HS-27A (cell line): ENCODE data around the gene TRAF3IP1.

Source experiments
- DNase-seq: peaks from one replicate; pipeline ENCODE4 v3.0.0-alpha.2; 2012; ENCODE audit warnings: low read depth, missing footprints

TRAF3IP1 gene

DNA sequence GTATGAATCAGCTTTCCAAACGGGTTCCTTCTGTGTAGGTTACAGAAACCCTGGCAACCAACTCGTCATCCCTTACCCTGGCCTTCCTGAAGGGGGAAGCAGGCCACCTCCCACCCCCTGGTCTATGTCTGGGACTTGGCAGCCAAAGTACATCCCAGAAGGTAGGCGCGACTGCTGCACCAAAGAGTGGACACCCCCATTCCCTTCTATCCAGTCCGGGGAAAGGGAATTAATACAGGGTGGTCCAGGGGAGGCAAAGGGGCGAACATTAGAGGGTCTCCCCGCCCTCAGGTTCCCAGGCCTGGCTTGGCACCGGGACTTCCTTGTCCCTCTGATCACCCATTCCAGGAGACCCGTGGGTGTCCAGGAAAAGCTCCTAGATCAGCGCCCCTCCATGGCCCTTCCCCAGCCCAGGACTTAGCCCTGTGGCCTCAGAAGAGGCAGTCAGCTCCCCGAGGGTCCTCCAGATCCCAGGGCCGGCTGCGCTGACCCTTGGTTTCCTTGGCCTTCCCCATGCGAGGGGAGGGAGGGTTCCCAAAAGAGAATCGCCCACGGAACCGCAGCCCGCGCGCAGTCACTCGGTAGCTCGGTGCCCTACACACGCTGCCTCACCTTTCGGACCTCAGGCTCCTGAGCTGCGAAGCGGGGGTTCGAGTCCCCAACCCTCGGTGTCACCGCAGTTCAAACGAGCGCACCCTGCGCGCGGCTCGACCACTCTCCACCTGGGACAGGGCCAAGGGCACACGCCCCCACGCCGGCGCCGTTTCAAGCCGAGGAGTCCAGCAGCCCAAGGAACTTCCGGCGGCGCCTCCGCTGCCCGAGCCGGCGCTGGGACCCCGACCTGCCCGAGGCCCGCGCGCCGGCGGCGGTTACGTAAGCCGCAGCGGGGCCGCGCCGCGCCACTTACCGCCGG is 32.3 kb upstream of the TRAF3IP1 start, which contains the start of gene PER2:
TSS of gene PER2 (minus strand) at position 874 of the 913 bp plus-strand sequence. CDS start 10,674 bp downstream, outside the sequence.
- no peak for DNase-seq

DNA sequence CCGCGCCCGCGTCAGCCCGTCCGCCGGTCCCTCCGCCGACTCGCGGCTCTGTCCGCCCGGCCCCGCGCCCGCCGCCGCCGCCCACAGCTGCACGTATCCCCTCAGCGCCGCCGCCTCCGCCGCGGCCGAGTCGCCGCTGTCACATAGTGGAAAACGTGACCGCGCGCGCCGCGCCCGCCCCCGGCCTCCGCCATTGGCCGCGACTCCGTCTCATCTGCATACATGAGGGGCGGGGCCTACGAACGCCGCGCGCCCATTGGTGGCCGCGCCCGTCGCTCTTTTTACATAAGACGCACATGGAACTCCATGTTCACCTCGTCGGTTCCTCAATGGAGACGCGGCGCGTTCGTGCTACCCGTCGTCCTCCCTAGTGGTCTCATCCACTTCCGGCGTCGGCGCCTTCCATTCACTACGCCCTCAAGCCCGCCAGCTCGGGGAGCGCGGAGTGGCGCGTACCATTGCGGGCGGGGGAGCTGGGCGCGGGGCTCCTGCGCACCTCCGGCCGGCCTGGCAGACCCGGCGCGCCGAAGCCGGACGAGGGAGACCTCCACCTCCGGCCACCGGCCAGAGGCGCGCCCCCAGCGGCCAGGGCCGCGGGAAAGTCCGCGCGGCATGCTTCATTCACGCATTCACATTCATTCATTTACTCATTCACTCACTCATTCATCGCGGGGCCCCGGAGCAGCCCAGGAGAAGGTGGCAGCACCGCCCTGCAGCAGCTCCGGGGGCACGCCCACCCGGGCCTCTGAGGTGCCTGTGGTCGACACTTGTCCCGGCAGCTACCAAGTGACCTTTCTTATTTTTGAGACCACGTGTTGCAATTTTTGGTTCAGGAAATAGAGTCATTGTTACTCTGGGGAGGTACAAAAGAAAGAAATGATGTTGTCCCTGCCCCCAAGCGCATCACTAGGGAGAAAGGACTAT is 31.4 kb upstream of the TRAF3IP1 start:
- peak; percentile 40 for DNase-seq

DNA sequence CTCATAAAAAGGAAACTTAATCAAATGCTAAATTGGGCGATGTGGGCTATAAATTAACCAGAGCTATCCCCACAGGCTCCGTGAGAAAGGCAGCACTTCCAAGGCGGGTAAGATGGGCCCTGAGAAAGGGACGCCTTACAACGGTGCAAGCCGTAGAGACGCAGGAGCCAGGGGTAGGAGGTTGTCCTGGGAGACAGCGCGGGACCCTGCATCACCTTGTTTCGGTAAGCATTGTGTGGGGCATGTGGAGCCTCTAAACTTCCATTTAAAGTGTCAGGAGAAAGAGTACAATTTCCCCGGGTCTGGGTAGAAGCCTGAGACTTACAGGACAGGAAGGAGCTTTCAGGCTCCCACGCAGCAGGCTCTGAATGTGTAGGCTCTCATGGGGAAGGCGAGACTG is 30.7 kb upstream of the TRAF3IP1 start:
- no peak for DNase-seq

DNA sequence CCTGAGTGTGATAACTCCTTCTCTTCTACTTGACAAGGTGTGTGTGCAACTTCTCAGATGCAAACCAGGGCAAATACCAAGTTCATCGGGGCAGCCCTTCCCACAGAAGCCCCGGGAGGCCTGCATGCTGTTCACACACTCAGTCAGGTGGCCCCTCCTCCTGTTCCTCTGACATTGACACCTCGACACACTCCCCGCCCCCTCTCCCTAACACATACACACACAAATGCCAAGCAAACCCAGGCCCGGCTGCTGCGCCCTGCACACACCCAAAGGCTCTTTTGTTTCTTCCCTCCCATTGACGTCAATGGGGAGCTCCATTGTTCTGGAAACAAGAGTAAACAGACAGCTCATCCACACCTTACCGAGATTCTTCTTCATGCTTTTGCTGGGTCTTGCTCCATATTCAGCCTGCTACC is 30.2 kb upstream of the TRAF3IP1 start:
- DNase-seq = no peak

DNA sequence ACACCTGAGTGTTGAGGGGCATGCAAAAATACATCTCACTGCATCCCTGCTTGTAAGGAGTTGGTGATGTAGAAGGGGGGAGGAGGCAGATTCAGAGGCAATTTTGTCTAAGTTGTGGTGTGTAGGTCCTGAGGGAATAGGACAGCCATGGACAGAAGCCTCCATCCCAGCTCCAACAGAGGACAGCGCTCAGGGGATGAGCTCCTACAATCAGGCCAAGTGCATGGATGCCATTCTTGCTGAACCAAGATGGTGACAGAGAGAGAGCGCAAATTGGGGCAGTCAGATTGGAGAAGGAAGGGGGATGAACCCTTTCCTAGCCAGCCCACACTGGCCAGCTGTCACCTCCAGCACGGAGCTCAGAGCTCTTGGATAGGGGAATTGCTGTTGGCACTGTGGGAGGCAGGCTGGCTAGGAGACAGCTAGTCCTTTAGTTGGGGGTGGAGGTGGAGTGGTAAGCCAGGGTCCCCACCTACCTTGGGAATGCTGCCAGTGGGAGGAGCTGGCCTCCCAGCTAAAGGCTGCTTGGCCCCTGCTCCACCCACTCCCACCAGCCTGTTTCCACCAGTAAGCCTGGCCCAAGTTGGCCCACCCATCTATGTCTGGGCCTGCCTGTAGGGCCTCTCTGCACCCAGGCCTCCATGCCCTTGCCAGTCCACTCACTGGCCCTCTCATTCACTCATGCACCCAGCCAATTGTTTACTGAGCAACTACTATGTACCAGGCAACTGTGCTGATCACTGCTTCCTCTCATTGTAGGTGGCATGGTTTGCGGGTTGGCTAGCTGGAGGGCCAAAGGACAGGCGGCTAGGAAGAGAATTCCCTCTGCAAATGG is 29.4 kb upstream of the TRAF3IP1 start:
- no peak for DNase-seq

DNA sequence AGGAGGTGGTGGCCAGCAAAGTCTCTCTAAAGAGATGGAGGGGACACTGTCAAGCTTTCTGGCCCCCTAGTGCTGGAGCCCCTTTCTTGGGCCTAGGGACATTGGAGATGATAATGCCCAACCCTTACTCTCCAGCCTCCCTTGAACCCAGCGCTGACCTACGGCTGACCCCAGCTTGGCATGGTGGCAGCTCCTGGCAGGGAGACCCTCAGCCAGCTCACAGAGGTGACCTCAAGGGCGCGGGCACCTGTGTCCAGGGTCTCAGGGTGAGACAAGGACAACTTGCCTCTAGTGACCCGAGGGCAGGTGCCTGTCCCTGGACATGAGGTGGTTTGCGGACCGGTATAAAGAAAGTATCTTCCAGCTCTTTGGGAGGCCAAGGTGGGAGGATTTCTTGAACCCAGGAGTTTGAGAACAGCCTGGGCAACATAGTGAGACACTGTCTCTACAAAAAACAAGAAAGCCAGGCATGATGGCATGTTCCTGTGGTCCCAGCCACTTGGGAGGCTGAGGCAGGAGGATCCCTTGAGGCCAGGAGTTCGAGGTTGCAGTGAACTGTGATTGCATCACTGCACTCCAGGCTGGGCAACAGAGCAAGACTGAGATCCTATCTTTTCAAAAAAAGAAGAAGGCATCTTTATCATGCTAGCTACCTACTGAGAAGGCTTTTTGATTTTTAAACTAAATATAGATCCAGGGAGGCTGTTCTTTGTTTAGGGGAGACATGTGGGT is 28.6 kb upstream of the TRAF3IP1 start:
- no peak for DNase-seq

DNA sequence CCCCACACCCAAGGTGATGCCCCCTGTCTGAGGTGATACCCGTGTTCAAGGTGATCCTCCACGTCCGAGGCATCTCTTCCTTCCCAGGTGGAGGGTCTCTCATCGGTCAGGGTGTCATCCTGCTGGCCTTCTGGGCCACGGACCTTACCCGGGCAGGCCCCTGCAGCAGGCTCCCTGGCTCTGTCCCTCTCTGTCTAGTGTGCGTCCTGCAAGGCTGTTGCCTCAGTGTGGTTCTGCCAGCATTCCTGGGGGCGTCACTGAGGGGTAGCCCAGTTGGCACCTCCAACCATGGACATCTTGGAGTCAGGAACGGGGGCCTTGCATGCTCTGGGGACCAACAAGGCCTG is 26.3 kb upstream of the TRAF3IP1 start:
- DNase-seq = no peak

DNA sequence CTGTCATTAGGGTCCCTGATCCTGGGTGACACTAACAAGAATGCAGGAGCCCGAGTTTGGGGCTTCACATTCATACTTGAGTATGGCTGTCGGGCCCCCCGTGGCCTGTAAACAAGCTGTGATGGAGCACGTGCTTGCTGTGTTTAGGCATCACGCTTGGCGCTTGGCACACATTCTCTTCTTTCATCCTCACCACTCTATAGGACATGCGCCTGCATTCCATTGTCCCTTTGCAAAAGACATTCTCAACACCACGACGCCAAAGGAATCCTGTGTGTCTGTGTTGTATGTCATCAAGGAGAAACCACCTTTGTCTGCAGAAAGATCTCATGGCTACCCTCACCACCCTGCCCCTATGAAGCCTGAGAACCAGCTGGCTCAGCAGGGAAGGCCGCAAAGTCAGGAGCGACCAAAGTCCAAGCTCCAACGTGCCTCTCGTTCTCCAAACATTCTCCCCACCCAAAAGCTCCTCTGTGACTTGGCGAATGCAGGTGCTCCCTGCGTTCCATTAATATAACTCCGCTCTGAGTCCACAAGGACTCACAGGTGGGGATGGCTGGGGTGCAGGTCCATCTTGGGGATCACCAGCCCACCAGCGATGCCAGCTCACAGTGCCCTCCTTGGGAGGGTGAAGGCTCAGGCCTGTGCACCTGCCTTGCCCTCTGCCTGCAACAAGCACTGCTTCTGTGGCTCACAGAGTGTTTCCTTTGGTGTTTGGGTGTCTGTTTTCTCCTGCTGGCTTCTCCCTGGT is 25.8 kb upstream of the TRAF3IP1 start:
- no peak for DNase-seq

DNA sequence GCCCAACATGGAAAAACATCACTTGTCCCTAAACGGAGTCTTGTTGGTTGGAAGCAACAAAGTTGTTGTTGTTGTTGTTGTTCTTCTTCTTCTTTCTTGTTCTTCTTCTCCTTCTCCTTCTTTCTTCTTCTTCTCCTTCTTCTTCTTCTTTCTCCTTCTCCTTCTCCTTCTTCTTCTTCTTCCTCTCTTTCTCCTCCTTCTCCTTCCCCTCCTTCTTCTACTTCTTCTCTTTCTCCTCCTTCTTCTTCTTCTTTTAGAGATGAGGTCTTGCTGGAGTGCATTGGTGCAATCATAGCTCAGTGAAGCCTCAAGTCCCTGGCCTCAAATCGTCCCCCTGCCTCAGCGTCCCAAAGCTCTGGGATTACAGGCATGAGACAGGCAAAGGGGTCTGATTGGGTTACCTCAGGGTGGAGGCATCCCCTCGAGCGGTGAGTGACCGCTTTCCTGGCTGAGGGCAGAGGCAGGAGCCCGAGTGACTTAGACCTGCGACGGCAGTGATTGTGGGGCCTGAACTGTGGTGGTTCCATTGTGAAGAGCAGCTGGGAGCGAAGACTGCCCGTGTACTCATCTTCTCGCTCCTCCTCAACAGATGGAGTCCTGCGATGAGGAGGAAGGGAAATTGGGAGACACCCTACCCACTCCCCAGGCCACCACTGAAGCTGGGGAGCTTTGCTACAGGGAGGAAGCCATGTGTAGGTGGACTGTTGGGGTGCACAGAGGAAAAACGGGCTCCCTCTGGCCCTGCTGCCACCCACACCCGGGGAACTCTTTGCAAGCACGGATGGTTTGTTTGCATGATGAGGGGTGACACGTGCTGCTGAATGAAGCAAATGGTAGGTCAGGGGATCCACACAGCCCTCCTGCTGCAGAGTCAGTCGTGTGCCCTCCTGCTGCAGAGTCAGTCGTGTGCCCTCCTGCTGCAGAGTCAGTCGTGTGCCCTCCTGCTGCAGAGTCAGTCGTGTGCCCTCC is 24.9 kb upstream of the TRAF3IP1 start:
- no peak for DNase-seq

DNA sequence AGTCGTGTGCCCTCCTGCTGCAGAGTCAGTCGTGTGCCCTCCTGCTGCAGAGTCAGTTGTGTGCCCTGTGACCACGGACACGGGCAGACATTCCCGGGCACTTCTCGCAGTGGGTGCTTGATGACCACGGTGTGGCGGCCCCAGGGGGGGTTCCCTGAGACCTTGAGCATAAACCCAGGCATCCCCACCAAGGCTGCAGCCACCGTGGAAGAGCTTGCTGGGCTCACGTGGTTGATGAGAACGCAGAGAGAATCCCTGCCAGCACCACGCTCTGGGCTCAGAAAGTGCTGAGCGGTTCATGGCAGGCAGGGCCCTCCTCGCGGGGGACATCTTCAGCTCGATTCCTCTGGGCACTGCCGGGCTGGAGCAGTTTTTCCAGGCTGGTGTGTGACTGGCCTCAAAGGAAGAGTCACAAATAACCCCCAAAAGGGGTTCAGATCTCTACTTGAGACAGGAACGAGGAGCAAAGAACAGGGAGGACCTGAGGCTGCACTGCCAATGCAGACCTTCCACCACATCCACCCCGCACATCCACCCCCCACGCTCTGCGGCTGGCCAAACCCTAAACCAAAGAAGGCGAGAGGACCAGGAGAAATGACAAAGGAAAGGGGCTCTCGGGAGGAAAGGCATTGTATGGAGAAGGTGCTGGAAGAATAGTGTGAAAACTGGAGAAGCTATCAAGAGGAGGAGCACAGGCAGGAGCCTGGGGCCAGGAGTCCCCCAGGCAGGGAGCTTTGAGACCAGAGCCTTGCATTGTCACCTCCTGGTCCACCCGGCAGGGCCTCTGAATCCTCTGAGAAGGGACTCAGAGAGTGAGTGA is 23.5 kb upstream of the TRAF3IP1 start:
- no peak for DNase-seq

DNA sequence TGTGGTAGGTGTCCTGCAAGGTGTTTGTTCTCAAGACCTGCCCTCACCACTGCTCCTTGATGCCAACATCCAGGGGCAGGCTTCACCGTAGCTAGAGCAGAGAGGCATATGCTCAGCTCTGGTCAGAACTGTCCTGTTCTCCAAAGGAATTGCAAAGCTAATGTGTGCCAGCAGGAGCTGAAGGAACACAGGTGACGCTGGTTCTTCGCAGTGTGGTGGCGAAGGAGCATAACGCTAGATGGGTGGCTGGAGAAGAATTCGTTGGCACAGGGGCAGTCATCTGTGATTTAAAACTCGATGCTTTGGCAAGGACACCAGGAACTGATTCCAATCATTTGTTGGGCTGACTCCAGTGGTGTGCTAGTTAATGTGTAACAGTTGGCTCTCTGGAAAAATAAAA is 20.5 kb upstream of the TRAF3IP1 start:
- no peak for DNase-seq

DNA sequence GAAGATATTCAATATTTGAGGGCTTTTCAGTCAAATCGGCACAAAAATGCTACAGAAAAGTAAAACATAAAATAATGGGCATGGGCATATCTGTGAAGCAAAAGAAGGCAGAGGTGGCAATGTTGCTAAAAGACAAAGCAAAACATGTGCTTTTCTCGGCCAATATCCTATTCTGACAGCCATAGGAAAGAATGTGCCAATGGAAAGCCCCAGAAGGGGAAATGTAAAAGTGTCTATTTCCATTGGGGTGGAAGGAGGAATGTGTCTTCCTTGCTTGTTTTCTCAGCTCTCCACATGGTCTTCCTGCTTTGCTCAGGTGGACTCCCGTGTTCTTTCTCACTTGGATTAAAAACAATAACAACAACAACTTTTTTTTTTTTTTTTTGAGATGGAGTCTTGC is 18.2 kb upstream of the TRAF3IP1 start:
- no peak for DNase-seq

DNA sequence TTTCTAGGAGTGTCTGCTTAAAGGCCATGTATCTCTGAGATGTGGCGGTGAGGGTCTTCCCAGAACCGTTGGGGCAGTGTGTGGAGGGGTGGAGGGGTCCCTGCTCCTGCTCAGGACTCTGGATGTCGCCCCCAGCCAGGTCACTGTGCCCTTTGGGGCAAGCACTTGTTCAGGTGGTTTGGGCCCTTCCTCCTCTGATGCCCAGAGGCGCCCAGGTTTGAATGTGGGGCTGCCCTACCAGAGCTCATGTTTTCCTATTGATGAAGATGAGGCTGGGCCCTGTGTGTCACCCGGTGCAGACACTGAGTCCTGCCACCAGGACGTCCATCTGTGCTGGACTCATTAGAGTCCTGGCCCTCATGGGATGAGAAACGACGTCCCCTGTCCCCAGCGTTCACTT is 17.6 kb upstream of the TRAF3IP1 start:
- DNase-seq = no peak

DNA sequence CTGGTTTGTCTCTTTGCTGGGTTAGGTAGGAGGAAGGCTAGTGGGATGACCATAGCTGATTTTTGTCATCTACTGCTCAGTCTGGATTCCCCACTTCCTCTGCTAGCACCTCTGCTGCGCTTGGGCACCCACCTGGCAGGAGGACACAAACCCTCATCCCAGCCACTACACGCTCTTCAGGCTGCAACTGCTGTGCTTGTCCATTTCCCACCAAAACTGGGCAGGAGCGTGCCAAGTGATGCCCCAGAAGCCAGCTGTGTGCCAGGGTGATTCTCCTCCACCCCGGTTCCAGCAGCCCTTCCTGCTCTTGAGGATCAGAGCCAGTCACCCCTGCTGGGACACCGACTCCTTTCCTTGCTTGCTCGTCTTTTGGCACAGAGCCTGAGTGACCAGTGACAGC is 16.2 kb upstream of the TRAF3IP1 start:
- no peak for DNase-seq

DNA sequence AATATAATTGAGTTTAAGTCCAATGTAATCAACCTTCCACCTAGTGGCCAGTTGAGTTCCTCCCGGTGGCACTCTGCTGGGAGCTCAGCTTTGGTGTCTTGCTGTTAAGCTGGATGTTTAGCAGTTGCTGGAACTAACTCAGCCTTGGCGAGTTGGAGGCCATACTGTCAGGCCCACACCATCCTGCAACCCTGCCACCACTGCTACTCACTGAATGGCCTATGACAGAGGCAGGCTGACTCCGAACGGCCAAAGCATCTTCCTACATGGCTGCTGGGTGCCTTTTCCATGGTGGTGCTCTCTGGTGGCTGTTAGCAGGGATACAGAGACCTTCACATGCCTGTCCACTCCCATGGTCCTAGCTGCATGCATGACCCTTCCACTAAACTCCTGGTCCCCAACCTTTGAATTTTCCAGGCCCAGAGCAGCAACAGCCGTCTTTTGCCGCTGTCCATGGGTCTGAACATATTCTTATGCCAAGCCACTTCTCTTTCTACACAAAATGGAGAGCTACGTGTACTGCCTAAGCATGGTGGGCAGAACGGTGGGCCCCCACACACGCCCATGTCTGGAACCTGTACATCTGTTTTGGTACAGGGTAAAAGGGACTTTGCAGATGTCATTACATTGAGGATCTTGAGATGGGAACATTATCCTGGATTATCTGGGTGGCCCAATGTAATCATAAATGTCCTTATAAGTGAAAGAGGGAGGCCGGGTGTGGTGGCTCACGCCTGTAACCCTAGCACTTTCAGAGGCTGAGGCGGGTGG is 15.0 kb upstream of the TRAF3IP1 start:
- no peak for DNase-seq

DNA sequence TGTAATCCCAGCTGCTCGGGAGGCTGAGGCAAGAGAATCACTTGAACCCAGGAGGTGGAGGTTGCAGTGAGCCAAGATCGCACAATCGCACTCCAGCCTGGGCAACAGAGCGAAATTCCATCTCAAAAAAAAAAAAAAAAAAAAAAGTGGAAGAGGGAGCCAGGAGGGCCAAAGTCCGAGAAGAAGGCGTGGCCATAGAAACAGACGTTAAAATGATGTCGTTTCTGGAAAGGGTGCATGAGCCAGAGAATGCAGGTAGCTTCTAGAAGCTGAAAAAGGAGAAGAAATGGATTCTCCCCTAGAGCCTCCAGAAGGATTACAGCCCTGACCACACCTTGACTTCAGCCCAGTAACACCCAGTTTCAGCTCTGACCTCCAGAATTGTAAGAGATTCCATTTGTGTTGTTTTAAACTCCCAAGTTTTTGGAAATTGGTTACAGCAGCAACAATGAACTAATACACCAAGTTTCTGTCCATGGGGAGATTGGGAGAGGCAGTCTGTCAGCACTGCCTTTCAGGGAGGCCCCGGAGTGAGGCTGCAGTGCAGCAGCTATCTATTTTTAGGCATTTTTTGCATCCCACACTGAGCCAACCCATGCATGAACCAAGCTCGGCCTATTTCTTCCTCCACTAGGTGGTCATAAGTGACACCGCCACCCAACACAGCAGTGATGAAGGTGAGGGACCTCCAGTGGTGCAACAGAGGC is 14.2 kb upstream of the TRAF3IP1 start:
- DNase-seq = no peak

DNA sequence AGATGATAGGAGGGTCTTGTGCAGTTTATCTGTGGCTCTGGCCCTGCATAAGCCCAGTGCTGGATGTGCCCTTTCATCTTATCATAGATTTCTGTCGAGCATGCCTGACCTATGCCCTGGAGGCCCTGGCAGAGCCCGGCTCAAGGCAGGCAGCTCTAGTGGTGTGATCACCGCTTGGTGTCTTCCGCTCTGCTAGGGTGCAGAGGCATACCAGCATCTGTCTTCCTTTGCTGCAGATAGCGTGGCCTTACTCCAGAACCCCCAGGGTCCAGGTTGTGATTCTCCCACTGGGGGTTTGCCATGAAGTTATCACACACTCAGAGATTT is 13.7 kb upstream of the TRAF3IP1 start:
- no peak for DNase-seq
